NCI-H146 treated with DMSO at 0.1 percent for 48 hours (cell line): ENCODE results near the gene CD1E.
"Not testable (repeated sequence)": the region's sequence is repeated elsewhere in the genome, so short reads cannot be mapped to it uniquely, and the experiment has no call there.

ENCODE experiments used
- DNase-seq: peaks from one replicate; lab custom pipeline; 2025; ENCODE audit not compliant: unreplicated experiment; lab: John Stamatoyannopoulos, UW

The CD1E gene

DNA sequence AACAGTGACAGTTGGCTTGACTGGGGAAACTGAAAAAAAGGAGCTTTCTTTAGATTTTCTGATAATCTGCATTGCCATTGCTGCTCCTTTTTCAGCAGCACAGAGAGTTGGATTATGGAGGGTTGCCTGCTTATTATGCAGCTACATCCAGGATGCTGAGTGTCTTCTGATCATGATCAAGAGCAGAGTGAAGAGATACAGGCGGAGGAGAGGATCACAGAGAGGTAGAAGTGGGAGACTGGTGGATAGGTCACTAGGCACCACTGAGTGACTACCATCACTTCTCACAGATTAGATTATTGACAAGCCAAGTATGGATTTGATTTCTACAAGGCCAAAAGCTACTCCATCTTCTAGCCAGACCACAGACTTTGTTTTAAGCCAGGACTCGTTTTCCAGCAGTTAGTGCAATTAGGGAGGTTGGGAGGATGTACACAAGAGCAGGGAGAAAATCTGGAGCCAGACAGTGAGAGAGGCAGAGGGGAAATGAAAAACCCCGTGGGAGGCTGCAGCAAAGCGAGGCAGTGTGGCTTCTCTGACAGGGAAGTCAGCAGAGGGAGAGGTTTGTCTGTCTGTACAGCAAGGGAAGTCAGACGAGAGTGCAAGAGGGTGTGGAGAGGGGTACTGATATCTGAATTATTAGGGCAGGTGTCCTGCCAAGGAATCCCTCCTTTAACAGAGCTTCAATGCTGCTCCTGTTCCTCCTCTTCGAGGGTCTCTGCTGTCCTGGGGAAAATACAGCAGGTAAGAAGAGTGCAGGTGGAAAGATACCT is at the start of gene CD1E:
Gene CD1E, plus strand, starts transcription at position 592 of the 773 bp plus-strand sequence. Its CDS starts 95 bp downstream, at position 687.
- DNase-seq = no peak

- DNase-seq = no peak
Observed at GRCh38 chr1:158310623-158311022, 43.1 kb upstream of the CD1E start.

DNA sequence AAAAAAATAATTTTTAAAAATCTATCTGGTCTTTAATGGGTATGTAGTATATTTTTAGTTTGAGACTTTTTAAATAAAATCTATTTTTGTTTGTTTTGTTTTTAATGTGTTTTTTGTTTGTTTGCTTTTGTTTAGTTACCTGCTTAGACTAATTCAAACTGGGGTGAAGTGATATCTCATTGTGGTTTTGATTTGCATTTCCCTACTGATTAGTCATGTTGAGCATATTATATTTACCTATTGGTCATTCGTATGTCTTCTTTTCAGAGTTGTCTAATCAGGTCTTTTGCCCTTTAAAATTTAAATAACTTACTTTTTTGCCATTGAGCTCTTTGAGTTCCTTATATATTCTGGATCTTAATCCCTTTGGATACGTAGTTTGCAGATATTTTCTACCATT is 42.6 kb upstream of the CD1E start:
- DNase-seq = no peak

DNA sequence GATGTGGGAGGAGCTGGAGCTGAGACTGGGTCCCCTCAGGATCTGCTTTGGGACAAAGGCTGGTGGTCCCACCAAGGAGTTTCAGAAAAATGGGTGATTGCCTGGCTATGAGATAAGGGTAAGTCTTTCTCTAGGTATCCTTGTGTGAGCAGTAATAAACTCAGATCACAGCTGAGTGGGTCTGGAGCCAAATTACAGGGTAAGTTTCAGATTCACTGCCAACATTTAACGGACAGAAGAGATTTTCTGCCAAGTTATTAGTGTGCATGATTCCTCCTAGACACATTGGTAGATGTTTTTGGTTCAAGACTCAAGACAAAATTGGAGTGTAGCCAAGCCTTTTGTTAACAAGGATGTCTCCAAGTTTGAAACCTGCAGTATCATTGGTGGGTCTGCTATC is 29.8 kb upstream of the CD1E start:
- no peak for DNase-seq

GRCh38 chr1:158324395-158324794 is 29.3 kb upstream of the CD1E start:
- no peak for DNase-seq

DNA sequence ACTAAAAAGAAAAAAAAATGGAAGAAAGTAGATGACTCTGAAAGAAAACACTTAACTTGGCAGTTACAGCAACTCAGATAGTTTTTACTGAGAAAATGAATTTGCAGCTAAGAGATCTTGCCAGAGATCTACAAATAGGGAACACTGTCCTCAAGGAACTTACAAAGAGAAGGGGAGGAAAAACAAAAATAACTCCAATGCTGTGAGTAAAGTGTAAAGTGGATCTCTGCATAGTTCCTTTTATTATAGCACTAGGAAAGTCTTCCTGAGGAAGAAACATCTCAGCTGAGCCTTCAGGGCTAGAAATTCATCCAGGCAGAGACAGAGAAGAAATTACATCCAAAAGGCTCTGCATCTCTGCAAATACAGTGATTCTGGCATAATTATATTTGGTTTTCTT is 26.2 kb upstream of the CD1E start:
- no peak for DNase-seq

- no peak for DNase-seq
Observed at GRCh38 chr1:158328426-158328825, 25.3 kb upstream of the CD1E start.

- DNase-seq = no peak
Observed at GRCh38 chr1:158329300-158329699, 24.4 kb upstream of the CD1E start.

GRCh38 chr1:158329733-158330132 is 24.0 kb upstream of the CD1E start:
- no peak for DNase-seq

GRCh38 chr1:158330391-158331105 is 23.1 kb upstream of the CD1E start:
- no peak for DNase-seq

DNA sequence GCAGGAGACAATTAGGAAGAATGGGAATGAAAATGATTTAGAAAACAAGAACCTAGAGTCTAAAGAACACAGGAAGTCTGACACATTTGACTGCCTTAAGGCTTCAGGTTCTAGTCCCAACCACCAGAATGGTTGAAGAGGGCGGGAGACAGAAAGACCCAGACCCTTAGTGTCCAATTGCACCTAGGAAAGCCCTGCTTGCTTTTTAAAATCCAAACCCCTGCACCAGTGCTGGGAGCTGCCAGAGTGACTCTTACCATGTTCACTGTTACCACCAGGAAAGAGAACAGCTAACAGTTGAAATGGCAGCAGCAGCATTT is 22.6 kb upstream of the CD1E start:
- DNase-seq = no peak

GRCh38 chr1:158331481-158332150 is 22.1 kb upstream of the CD1E start, which contains the start of gene CD1B:
TSS of gene CD1B (minus strand) at chr1:158331531. CDS start at chr1:158331423, 108 bp downstream.
- no peak for DNase-seq

GRCh38 chr1:158333405-158334155 is 20.1 kb upstream of the CD1E start:
- DNase-seq = no peak

DNA sequence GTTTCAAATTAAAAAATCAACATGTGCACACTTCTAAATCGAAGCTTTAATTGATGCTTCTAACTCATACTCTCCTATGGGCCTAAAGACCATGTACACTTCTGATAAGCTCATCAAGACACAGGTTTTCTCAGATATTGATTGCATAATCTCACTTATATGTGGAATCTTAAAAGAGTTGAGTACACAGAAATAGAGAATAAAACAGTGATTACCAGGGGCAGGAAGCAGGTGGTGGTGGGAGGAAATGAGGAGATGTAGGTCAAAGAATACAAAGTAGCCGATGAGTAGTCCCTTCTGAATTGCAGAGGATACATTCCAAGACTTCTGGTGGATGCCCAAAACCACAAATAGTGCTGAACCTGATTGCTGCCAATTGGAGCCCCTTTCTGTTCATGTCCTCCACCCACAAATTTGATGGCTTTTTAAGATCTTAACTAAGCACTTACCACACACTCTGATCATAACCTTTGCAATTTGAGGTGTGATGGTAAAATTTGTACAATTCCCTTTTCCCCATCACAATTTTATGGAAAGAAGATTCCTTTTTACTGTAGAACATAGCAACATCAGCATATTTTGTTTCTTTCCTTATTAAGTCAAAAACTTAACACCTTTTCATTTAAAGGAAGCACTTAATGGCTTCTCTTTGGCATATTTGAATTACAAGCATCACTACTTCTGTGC is 19.0 kb upstream of the CD1E start:
- DNase-seq = no peak

DNA sequence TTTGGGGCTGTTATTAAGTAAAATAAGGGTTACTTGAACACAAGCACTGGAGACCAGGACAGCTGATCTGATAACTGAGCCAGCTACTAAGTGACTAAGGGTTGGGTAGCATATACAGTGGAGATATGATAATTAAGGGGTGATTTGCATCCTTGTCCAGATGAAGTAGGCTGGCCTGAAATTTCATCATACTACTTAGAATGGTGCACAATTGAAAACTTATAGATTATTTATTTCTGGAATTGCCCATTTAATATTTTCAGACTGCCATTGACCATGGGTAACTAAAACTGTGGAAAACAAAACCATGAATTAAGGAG is 18.5 kb upstream of the CD1E start:
- DNase-seq = no peak

DNA sequence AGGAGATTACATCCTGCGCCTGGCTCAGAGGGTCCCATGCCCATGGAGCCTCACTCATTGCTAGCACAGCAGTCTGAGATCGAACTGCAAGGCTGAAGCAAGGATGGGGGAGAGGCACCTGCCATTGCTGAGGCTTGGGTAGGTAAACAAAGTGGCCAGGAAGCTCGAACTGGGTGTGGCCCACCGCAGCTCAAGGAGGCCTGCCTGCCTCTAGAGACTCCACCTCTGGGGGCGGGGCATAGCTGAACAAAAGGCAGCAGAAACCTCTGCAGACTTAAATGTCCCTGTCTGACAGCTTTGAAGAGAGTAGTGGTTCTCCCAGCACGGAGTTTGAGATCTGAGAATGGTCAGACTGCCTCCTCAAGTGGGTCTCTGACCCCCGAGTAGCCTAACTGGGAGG is 17.3 kb upstream of the CD1E start:
- not testable (repeated sequence) for DNase-seq

- not testable (repeated sequence) for DNase-seq
Observed at GRCh38 chr1:158348946-158349345, 4.7 kb upstream of the CD1E start.

DNA sequence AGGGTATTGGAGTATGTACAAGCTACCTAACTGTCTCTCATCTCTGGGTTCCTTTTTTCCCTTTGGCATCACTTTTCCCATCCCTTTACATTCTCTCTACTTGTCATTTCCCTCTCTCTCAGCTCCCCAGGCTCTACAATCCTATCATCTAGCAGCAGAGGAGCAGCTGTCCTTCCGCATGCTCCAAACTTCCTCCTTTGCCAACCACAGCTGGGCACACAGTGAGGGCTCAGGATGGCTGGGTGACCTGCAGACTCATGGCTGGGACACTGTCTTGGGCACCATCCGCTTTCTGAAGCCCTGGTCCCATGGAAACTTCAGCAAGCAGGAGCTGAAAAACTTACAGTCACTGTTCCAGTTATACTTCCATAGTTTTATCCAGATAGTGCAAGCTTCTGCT is 561 bp downstream of the CD1E start:
- DNase-seq = no peak

DNA sequence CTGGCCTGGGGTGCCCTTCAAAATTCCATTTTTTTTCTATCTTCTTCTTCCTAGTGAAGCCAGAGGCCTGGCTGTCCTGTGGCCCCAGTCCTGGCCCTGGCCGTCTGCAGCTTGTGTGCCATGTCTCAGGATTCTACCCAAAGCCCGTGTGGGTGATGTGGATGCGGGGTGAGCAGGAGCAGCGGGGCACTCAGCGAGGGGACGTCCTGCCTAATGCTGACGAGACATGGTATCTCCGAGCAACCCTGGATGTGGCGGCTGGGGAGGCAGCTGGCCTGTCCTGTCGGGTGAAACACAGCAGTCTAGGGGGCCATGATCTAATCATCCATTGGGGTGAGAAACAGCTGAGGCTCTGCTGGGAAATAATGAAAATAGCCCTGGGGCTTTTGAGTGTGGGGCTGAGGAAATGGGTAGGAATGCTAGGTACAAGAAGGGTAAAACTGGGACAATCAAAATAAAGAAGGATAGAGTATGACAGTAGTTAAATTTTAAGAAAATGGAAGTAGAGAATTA is 2.1 kb downstream of the CD1E start:
- DNase-seq = no peak

DNA sequence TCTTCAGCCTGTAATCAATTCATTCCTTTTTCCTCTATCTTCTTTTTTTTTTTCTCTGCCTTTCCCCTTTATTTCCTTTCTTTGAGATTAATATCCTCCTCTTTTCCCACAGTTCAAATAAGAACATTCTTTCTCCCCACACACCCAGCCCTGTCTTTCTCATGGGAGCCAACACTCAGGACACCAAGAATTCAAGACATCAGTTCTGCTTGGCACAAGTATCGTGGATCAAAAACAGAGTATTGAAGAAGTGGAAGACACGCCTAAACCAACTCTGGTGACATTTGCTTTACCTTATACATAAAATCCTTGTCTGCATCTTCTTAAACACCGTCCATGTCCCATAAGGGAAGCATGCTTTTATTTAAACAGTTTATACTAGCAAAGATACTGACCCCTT is 2.9 kb downstream of the CD1E start:
- no peak for DNase-seq

DNA sequence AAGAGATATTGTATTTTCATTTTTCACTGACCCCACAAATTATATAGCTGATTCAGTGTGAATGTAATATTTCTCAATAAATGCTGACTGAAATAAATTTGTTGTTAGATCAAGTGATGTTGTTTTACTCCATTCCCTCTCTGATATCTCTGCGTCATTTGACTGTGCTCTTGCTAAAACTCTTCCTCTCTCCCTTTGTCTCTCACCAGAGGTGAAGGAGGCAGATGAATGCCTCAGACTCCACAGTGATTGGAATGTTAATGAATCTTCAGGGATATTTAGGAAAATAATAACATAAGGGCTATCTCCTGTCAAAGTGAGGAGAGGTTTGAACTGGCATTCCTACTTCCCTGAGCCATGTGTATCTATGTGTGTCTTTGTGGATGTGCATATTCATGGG is 3.7 kb downstream of the CD1E start:
- DNase-seq = no peak
